HepG2 (cell line): ENCODE results near the gene AHR. TPM values are rescaled to one million over a fixed set of nuclear protein-coding genes. Genes with fewer than 3 reads are reported as not detected.

Source experiments
- ATAC-seq: fragments of 200-7000 bp; cut with Tn5 transposase; 3 replicates; pipeline ENCODE4 v1.9.1; 2020; ENCODE audit warnings: mild to moderate bottlenecking, moderate library complexity
- BruUV-seq: library from RNA; stranded (reverse); fragments of 400-500 nt; replicated peaks from 2 replicates; lab custom pipeline; 2021; lab: Mats Ljungman, UMichigan
- CTCF ChIA-PET: fragments of 300-600 bp; formaldehyde crosslinking; extraction: SDS; loops from one replicate; lab custom pipeline; 2021; ENCODE audit warnings: low total read pairs, inconsistent platforms, low intra/inter-chr PET ratio; lab: Yijun Ruan, JAX
- POLR2A ChIA-PET: fragments of 350-600 bp; sonication (Branson Sonifier 250); formaldehyde crosslinking; loops from one replicate; lab custom pipeline; 2020; ENCODE audit warnings: antibody characterized with exemption, inconsistent platforms; lab: Yijun Ruan, JAX
- DNase-seq: peaks from one replicate; pipeline ENCODE4 v3.0.0-alpha.2; 2015; ENCODE audit warnings: low spot score
- FAIRE-seq: peaks from 3 replicates; lab custom pipeline; 2011; peaks lifted over from hg19 to GRCh38; lab: Jason Lieb, UNC
- H2AFZ ChIP-seq: one replicate; pipeline ENCODE4 v1.6.1; 2011; ENCODE audit warnings: low read length, inconsistent platforms
- H3K27ac ChIP-seq: fragments of 300-600 bp; 3 replicates; pipeline ENCODE4 v1.8.0; 2011; ENCODE audit warnings: mixed run types, mild to moderate bottlenecking, mixed read lengths, low read length, inconsistent platforms; ENCODE audit not compliant: insufficient read depth; ENCODE audit errors: extremely low read length
- H3K27me3 ChIP-seq, 2 experiments: fragments of 200-600 bp in 1 of 2; 2 replicates in 1 of 2; 3 replicates in 1 of 2; pipeline versions ENCODE4 v1.6.0 to v1.8.0; 2011; ENCODE audit warnings: low read length in 2 of 2, mild to moderate bottlenecking in 2 of 2, moderate library complexity in 2 of 2, inconsistent platforms in 1 of 2; ENCODE audit not compliant: insufficient read depth in 2 of 2, control insufficient read depth in 1 of 2
- H3K36me3 ChIP-seq, 2 experiments: fragments of 200-600 bp in 1 of 2; replicated peaks in 1 of 2; 2 replicates in 1 of 2; 3 replicates in 1 of 2; pipeline versions ENCODE4 v1.5.1 to v1.8.0; 2011; ENCODE audit warnings: low read length in 2 of 2, inconsistent platforms in 1 of 2; ENCODE audit not compliant: insufficient read depth in 2 of 2, control insufficient read depth in 1 of 2
- H3K4me1 ChIP-seq: 2 replicates; pipeline ENCODE4 v1.5.1; 2012; ENCODE audit warnings: low read length, inconsistent platforms; ENCODE audit not compliant: insufficient read depth
- H3K4me2 ChIP-seq: 2 replicates; pipeline ENCODE4 v1.6.0; 2011; ENCODE audit warnings: low read depth, low read length, inconsistent platforms
- H3K4me3 ChIP-seq, 3 experiments: fragments of 200-600 bp in 1 of 3; sonication (generic), shearing (Covaris generic) in 1 of 3; replicated peaks in 1 of 3; 2 replicates each; pipeline ENCODE4 v1.5.1; 2011 to 2016; ENCODE audit warnings: low read length in 3 of 3, inconsistent platforms in 2 of 3, low read depth in 2 of 3, mild to moderate bottlenecking in 2 of 3, control low read depth in 1 of 3, mixed read lengths in 1 of 3; ENCODE audit not compliant: insufficient read depth in 1 of 3
- H3K79me2 ChIP-seq: one replicate; pipeline ENCODE4 v1.6.1; 2011; ENCODE audit warnings: low read length, inconsistent platforms; ENCODE audit not compliant: insufficient read depth
- H3K9ac ChIP-seq: 2 replicates; pipeline ENCODE4 v1.6.0; 2011; ENCODE audit warnings: mild to moderate bottlenecking, low read depth, low read length, inconsistent platforms; ENCODE audit not compliant: insufficient read depth
- H3K9me3 ChIP-seq: 2 replicates; pipeline ENCODE4 v1.5.1; 2012; ENCODE audit warnings: mild to moderate bottlenecking, low read length
- H4K20me1 ChIP-seq: 2 replicates; pipeline ENCODE4 v1.6.0; 2011; ENCODE audit warnings: inconsistent platforms, mild to moderate bottlenecking, low read length, moderate library complexity; ENCODE audit not compliant: insufficient read depth
- ATF7 ChIP-seq, 2 experiments: fragments of 450-650 bp in 1 of 2; sonication (generic) in 1 of 2; formaldehyde crosslinking in 1 of 2; IDR thresholded peaks; 2 replicates each; pipeline versions ENCODE4 v1.4.0 to v1.6.1; 2016 to 2020; ENCODE audit warnings: antibody characterized with exemption in 1 of 2, mild to moderate bottlenecking in 1 of 2, missing genetic modification reagents in 1 of 2
- ELF3 ChIP-seq: IDR thresholded peaks from 2 replicates; pipeline ENCODE4 v1.6.1; 2016; ENCODE audit warnings: missing genetic modification reagents, missing compliant biosample characterization
- RARG ChIP-seq: sonication (generic); formaldehyde crosslinking; IDR thresholded peaks from 2 replicates; pipeline ENCODE4 v1.4.0; 2020; ENCODE audit warnings: low read depth, mild to moderate bottlenecking, missing genetic modification reagents
- SATB2 ChIP-seq: sonication (generic); formaldehyde crosslinking; IDR thresholded peaks from 2 replicates; pipeline ENCODE4 v1.5.0; 2020; ENCODE audit warnings: missing genetic modification reagents
- ZNF382 ChIP-seq: sonication (generic); formaldehyde crosslinking; IDR thresholded peaks from 2 replicates; pipeline ENCODE4 v1.5.0; 2020; ENCODE audit warnings: missing genetic modification reagents, mild to moderate bottlenecking, borderline replicate concordance
- WGBS: methylation state at CpG from one replicate; pipeline ENCODE4 v1.1.6; 2017; ENCODE audit warnings: low lambda C conversion rate; 5-methylcytosine and 5-hydroxymethylcytosine counted together
- in situ Hi-C: cut with HindIII; loops from 2 replicates; pipeline ENCODE4 v1.10.0; 2017; ENCODE audit warnings: low pct_unique_long_range_greater_than_20kb; ENCODE audit not compliant: extremely low pct_ligation_motif_present
- intact Hi-C: fragments of 100-400 bp; cut with micrococcal nuclease; formaldehyde crosslinking; loops from one replicate; pipeline ENCODE4 v1.10.0; 2022; ENCODE audit not compliant: unreplicated experiment
- polyA plus RNA-seq, 8 experiments: library from polyadenylated mRNA; depleted of rRNA in 3 of 8; stranded (reverse) in 7 of 8; unstranded in 1 of 8; fragments of >200 nt; fragmentation: Illumina TruSeq in 4 of 8; extraction: Trizol in 4 of 8; gene quantifications; 2 replicates each; pipeline versions ENCODE4 v1.2.1 to v1.2.3, GENCODE V29; 2011 to 2016; ENCODE audit warnings: low read depth in 4 of 8, missing spikeins in 1 of 8, mixed read lengths in 1 of 8; ENCODE audit not compliant: insufficient read depth in 1 of 8
- total RNA-seq, 5 experiments: library from RNA; depleted of rRNA; stranded (reverse); fragments of >200 nt; fragmentation: Illumina TruSeq; extraction: Trizol; gene quantifications; 2 replicates each; pipeline ENCODE4 v1.2.3, GENCODE V29; 2016; ENCODE audit warnings: low read depth in 1 of 5
- TF ChIP-seq, protein P1 (sequence below): sonication (generic); formaldehyde crosslinking; IDR thresholded peaks from 2 replicates; pipeline ENCODE4 v1.5.1; 2020; ENCODE audit warnings: mild to moderate bottlenecking, missing genetic modification reagents, moderate library complexity

The AHR gene
- total and polyA plus RNA-seq, 2 of the 13 experiments (the other 11 are each of a cell fraction or from before 2014, with no cell fraction given), result 9.0 to 31.3 TPM

DNA sequence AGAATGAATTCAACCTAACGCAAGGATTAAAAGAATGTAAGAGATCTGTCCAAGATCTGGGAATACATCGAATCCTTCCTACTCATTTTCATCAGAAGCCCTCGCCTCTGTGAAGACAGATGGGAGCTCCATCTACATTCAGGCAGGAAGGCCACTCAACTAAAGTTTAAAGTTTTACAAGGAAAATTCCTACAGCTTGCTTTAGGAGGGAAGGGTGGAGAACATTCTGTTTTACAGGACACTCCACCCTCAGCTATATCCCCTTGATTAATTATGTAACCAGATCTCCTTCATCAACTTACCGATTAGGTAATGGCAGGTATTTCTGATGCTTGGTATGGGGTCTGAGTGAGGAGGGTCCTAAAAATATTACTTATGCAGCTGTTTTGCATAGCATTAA lies 5.6 kb upstream of the AHR start:
- ChIA-PET CTCF (no interaction called here), POLR2A (no interaction called here)
- DNase-seq, result no peak
- ATAC-seq, result no peak
- Histone ChIP-seq H2AFZ (no peak overlapping the region), H4K20me1 (no peaks in the 10 kb centered on the region), H3K9ac (no peak overlapping the region), H3K4me3 (no peak overlapping the region), H3K79me2 (no peaks in the 10 kb centered on the region), H3K4me1 (peaks cover 11% of the 10 kb centered on the region), H3K36me3 (no peaks in the 10 kb centered on the region), H3K27me3 (no peaks in the 10 kb centered on the region), H3K27ac (no peak overlapping the region), H3K4me2 (no peak overlapping the region), H3K9me3 (no peaks in the 10 kb centered on the region)
- WGBS, result 93% methylated on average over 4 of the region's 4 CpGs
- no TSS peak for BruUV-seq
- intact Hi-C loops, result no loop called here
- no peak for FAIRE-seq
- in situ Hi-C loops, result no loop called here
- TF ChIP-seq ATF7 (IDR thresholded peaks at IDR 0.05), result no peak
- no peak for TF ChIP-seq ATF7 (CRISPR knock-in tag; IDR thresholded peaks at IDR 0.05)
- TF ChIP-seq, protein P1, sequence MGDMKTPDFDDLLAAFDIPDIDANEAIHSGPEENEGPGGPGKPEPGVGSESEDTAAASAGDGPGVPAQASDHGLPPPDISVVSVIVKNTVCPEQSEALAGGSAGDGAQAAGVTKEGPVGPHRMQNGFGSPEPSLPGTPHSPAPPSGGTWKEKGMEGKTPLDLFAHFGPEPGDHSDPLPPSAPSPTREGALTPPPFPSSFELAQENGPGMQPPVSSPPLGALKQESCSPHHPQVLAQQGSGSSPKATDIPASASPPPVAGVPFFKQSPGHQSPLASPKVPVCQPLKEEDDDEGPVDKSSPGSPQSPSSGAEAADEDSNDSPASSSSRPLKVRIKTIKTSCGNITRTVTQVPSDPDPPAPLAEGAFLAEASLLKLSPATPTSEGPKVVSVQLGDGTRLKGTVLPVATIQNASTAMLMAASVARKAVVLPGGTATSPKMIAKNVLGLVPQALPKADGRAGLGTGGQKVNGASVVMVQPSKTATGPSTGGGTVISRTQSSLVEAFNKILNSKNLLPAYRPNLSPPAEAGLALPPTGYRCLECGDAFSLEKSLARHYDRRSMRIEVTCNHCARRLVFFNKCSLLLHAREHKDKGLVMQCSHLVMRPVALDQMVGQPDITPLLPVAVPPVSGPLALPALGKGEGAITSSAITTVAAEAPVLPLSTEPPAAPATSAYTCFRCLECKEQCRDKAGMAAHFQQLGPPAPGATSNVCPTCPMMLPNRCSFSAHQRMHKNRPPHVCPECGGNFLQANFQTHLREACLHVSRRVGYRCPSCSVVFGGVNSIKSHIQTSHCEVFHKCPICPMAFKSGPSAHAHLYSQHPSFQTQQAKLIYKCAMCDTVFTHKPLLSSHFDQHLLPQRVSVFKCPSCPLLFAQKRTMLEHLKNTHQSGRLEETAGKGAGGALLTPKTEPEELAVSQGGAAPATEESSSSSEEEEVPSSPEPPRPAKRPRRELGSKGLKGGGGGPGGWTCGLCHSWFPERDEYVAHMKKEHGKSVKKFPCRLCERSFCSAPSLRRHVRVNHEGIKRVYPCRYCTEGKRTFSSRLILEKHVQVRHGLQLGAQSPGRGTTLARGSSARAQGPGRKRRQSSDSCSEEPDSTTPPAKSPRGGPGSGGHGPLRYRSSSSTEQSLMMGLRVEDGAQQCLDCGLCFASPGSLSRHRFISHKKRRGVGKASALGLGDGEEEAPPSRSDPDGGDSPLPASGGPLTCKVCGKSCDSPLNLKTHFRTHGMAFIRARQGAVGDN, result no peak
- no peak for TF ChIP-seq ZNF382 (CRISPR knock-in tag)
- no peak for TF ChIP-seq SATB2 (CRISPR knock-in tag)
- TF ChIP-seq RARG (CRISPR knock-in tag), result no peak
- TF ChIP-seq ELF3 (CRISPR knock-in tag), result no peak
